Measurements from ENCODE around the gene ZMYM2. TPM values are rescaled to one million over a fixed set of nuclear protein-coding genes. Genes with fewer than 3 reads are reported as not detected.

The ZMYM2 gene
- polyA plus RNA-seq, 2 donors: 15.8 to 26.3 TPM

GRCh38 chr13:20127262-20127561, 168.7 kb downstream of the ZMYM2 start:
- Histone ChIP-seq H3K9me3 (ENCODE audit: control insufficient read depth in 2 of 2, insufficient read depth in 1 of 2, low read depth in 1 of 2, low read length in 1 of 2) (no peaks in the 10 kb centered on the region), H3K4me3 (ENCODE audit: low read depth in 1 of 2, low read length in 2 of 2) (peak overlapping the region; percentile 57 to 60), H3K36me3 (ENCODE audit: control insufficient read depth in 2 of 2, insufficient read depth in 2 of 2, low read length in 1 of 2) (no peaks in the 10 kb centered on the region), H3K27me3 (ENCODE audit: control insufficient read depth in 1 of 2, insufficient read depth in 2 of 2, low read length in 2 of 2) (no peaks in the 10 kb centered on the region), H3K27ac (ENCODE audit: low read depth in 2 of 2, low read length in 1 of 2) (peak overlapping the region; percentile 55 to 75), H3K4me1 (ENCODE audit: control insufficient read depth in 2 of 2, insufficient read depth in 2 of 2, low read length in 1 of 2) (peaks cover 0 to 8% of the 10 kb centered on the region in 2 donors)
- WGBS, 2 donors: 15 to 23% methylated on average over 6 of the region's 6 CpGs

GRCh38 chr13:20127562-20128458, 169.3 kb downstream of the ZMYM2 start:
- WGBS, 2 donors: 1% methylated on average over 82 of the region's 82 CpGs

GRCh38 chr13:20128459-20128931, 170.0 kb downstream of the ZMYM2 start:
- peak overlapping the region in 1 of 2 donors; percentile 75 for H3K27ac ChIP-seq (ENCODE audit: low read depth in 2 of 2, low read length in 1 of 2)
- H3K4me1 ChIP-seq (ENCODE audit: control insufficient read depth in 2 of 2, insufficient read depth in 2 of 2, low read length in 1 of 2): peaks cover 0 to 8% of the 10 kb centered on the region in 2 donors
- no peaks in the 10 kb centered on the region for H3K9me3 ChIP-seq (ENCODE audit: control insufficient read depth in 2 of 2, insufficient read depth in 1 of 2, low read depth in 1 of 2, low read length in 1 of 2)
- peak overlapping the region; percentile 57 to 60 for H3K4me3 ChIP-seq (ENCODE audit: low read depth in 1 of 2, low read length in 2 of 2)
- H3K27me3 ChIP-seq (ENCODE audit: control insufficient read depth in 1 of 2, insufficient read depth in 2 of 2, low read length in 2 of 2): no peaks in the 10 kb centered on the region
- H3K36me3 ChIP-seq (ENCODE audit: control insufficient read depth in 2 of 2, insufficient read depth in 2 of 2, low read length in 1 of 2): no peaks in the 10 kb centered on the region
- 1 to 3% methylated on average over 28 of the region's 28 CpGs for WGBS, 2 donors

More at GRCh38 chr13:20127562-20128458, 169.3 kb downstream of the ZMYM2 start:
- Histone ChIP-seq H3K27me3 (ENCODE audit: control insufficient read depth in 1 of 2, insufficient read depth in 2 of 2, low read length in 2 of 2) (no peaks in the 10 kb centered on the region), H3K27ac (ENCODE audit: low read depth in 2 of 2, low read length in 1 of 2) (peak overlapping the region; percentile 67 to 75), H3K9me3 (ENCODE audit: control insufficient read depth in 2 of 2, insufficient read depth in 1 of 2, low read depth in 1 of 2, low read length in 1 of 2) (no peaks in the 10 kb centered on the region), H3K4me3 (ENCODE audit: low read depth in 1 of 2, low read length in 2 of 2) (peak overlapping the region; percentile 57 to 60), H3K36me3 (ENCODE audit: control insufficient read depth in 2 of 2, insufficient read depth in 2 of 2, low read length in 1 of 2) (no peaks in the 10 kb centered on the region), H3K4me1 (ENCODE audit: control insufficient read depth in 2 of 2, insufficient read depth in 2 of 2, low read length in 1 of 2) (peaks cover 0 to 8% of the 10 kb centered on the region in 2 donors)

- no peak overlapping the region for H3K4me3 ChIP-seq (ENCODE audit: low read depth in 1 of 2, low read length in 2 of 2)
- no peaks in the 10 kb centered on the region for H3K36me3 ChIP-seq (ENCODE audit: control insufficient read depth in 2 of 2, insufficient read depth in 2 of 2, low read length in 1 of 2)
- no peak overlapping the region for H3K27ac ChIP-seq (ENCODE audit: low read depth in 2 of 2, low read length in 1 of 2)
- H3K9me3 ChIP-seq (ENCODE audit: control insufficient read depth in 2 of 2, insufficient read depth in 1 of 2, low read depth in 1 of 2, low read length in 1 of 2): no peaks in the 10 kb centered on the region
- WGBS, 2 donors: 71 to 74% methylated on average over 18 of the region's 18 CpGs
- no peaks in the 10 kb centered on the region for H3K27me3 ChIP-seq (ENCODE audit: control insufficient read depth in 1 of 2, insufficient read depth in 2 of 2, low read length in 2 of 2)
- H3K4me1 ChIP-seq (ENCODE audit: control insufficient read depth in 2 of 2, insufficient read depth in 2 of 2, low read length in 1 of 2): peaks cover 0 to 8% of the 10 kb centered on the region in 2 donors
Measured at GRCh38 chr13:20129076-20129475, 170.5 kb downstream of the ZMYM2 start.

- H3K36me3 ChIP-seq (ENCODE audit: control insufficient read depth in 2 of 2, insufficient read depth in 2 of 2, low read length in 1 of 2): no peaks in the 10 kb centered on the region
- 76 to 79% methylated on average over 2 of the region's 2 CpGs for WGBS, 2 donors
- no peaks in the 10 kb centered on the region for H3K27me3 ChIP-seq (ENCODE audit: control insufficient read depth in 1 of 2, insufficient read depth in 2 of 2, low read length in 2 of 2)
- H3K9me3 ChIP-seq (ENCODE audit: control insufficient read depth in 2 of 2, insufficient read depth in 1 of 2, low read depth in 1 of 2, low read length in 1 of 2): no peaks in the 10 kb centered on the region
- no peak overlapping the region for H3K4me3 ChIP-seq (ENCODE audit: low read depth in 1 of 2, low read length in 2 of 2)
- peaks cover 0 to 8% of the 10 kb centered on the region in 2 donors for H3K4me1 ChIP-seq (ENCODE audit: control insufficient read depth in 2 of 2, insufficient read depth in 2 of 2, low read length in 1 of 2)
- H3K27ac ChIP-seq (ENCODE audit: low read depth in 2 of 2, low read length in 1 of 2): no peak overlapping the region
Measured at GRCh38 chr13:20130012-20130411, 171.5 kb downstream of the ZMYM2 start.

- H3K4me3 ChIP-seq (ENCODE audit: low read depth in 1 of 2, low read length in 2 of 2): no peak overlapping the region
- H3K36me3 ChIP-seq (ENCODE audit: control insufficient read depth in 2 of 2, insufficient read depth in 2 of 2, low read length in 1 of 2): no peaks in the 10 kb centered on the region
- no peak overlapping the region for H3K27ac ChIP-seq (ENCODE audit: low read depth in 2 of 2, low read length in 1 of 2)
- no peaks in the 10 kb centered on the region for H3K27me3 ChIP-seq (ENCODE audit: control insufficient read depth in 1 of 2, insufficient read depth in 2 of 2, low read length in 2 of 2)
- H3K4me1 ChIP-seq (ENCODE audit: control insufficient read depth in 2 of 2, insufficient read depth in 2 of 2, low read length in 1 of 2): peaks cover 0 to 8% of the 10 kb centered on the region in 2 donors
- no peaks in the 10 kb centered on the region for H3K9me3 ChIP-seq (ENCODE audit: control insufficient read depth in 2 of 2, insufficient read depth in 1 of 2, low read depth in 1 of 2, low read length in 1 of 2)
- 65 to 96% methylated on average over 2 of the region's 2 CpGs for WGBS, 2 donors
Measured at GRCh38 chr13:20130652-20131051, 172.1 kb downstream of the ZMYM2 start.

- Histone ChIP-seq H3K9me3 (ENCODE audit: control insufficient read depth in 2 of 2, insufficient read depth in 1 of 2, low read depth in 1 of 2, low read length in 1 of 2) (no peaks in the 10 kb centered on the region), H3K4me1 (ENCODE audit: control insufficient read depth in 2 of 2, insufficient read depth in 2 of 2, low read length in 1 of 2) (peaks cover 0 to 8% of the 10 kb centered on the region in 2 donors), H3K27me3 (ENCODE audit: control insufficient read depth in 1 of 2, insufficient read depth in 2 of 2, low read length in 2 of 2) (no peaks in the 10 kb centered on the region), H3K36me3 (ENCODE audit: control insufficient read depth in 2 of 2, insufficient read depth in 2 of 2, low read length in 1 of 2) (no peaks in the 10 kb centered on the region), H3K4me3 (ENCODE audit: low read depth in 1 of 2, low read length in 2 of 2) (no peak overlapping the region), H3K27ac (ENCODE audit: low read depth in 2 of 2, low read length in 1 of 2) (no peak overlapping the region)
- 74 to 75% methylated on average over 11 of the region's 11 CpGs for WGBS, 2 donors
Measured at GRCh38 chr13:20131057-20131832, 172.7 kb downstream of the ZMYM2 start.

- Histone ChIP-seq H3K27me3 (ENCODE audit: control insufficient read depth in 1 of 2, insufficient read depth in 2 of 2, low read length in 2 of 2) (no peaks in the 10 kb centered on the region), H3K9me3 (ENCODE audit: control insufficient read depth in 2 of 2, insufficient read depth in 1 of 2, low read depth in 1 of 2, low read length in 1 of 2) (no peaks in the 10 kb centered on the region), H3K27ac (ENCODE audit: low read depth in 2 of 2, low read length in 1 of 2) (no peak overlapping the region), H3K4me1 (ENCODE audit: control insufficient read depth in 2 of 2, insufficient read depth in 2 of 2, low read length in 1 of 2) (peaks cover 0 to 11% of the 10 kb centered on the region in 2 donors), H3K36me3 (ENCODE audit: control insufficient read depth in 2 of 2, insufficient read depth in 2 of 2, low read length in 1 of 2) (no peaks in the 10 kb centered on the region), H3K4me3 (ENCODE audit: low read depth in 1 of 2, low read length in 2 of 2) (no peak overlapping the region)
- WGBS, 2 donors: 85 to 87% methylated on average over 10 of the region's 10 CpGs
Measured at GRCh38 chr13:20132052-20132634, 173.6 kb downstream of the ZMYM2 start.

GRCh38 chr13:20134732-20135131, 176.2 kb downstream of the ZMYM2 start:
- WGBS, 2 donors: 80 to 86% methylated on average over 8 of the region's 8 CpGs
- H3K27me3 ChIP-seq (ENCODE audit: control insufficient read depth in 1 of 2, insufficient read depth in 2 of 2, low read length in 2 of 2): peaks cover 0 to 4% of the 10 kb centered on the region in 2 donors

More at GRCh38 chr13:20134732-20135131, 176.2 kb downstream of the ZMYM2 start:
- no peak overlapping the region for H3K27ac ChIP-seq (ENCODE audit: low read depth in 2 of 2, low read length in 1 of 2)
- no peaks in the 10 kb centered on the region for H3K36me3 ChIP-seq (ENCODE audit: control insufficient read depth in 2 of 2, insufficient read depth in 2 of 2, low read length in 1 of 2)
- H3K4me3 ChIP-seq (ENCODE audit: low read depth in 1 of 2, low read length in 2 of 2): no peak overlapping the region
- H3K9me3 ChIP-seq (ENCODE audit: control insufficient read depth in 2 of 2, insufficient read depth in 1 of 2, low read depth in 1 of 2, low read length in 1 of 2): no peaks in the 10 kb centered on the region
- peaks cover 0 to 4% of the 10 kb centered on the region in 2 donors for H3K4me1 ChIP-seq (ENCODE audit: control insufficient read depth in 2 of 2, insufficient read depth in 2 of 2, low read length in 1 of 2)
